ENCODE data around the gene FCHSD1. TPM values are rescaled to one million over a fixed set of nuclear protein-coding genes. Genes with fewer than 3 reads are reported as not detected.
A peak's percentile ranks its signal among the peaks of the same experiment; 100 is the strongest.

The FCHSD1 gene
- polyA plus RNA-seq, 3 donors = 3.0 to 73.3 (median 3.4) TPM

DNA sequence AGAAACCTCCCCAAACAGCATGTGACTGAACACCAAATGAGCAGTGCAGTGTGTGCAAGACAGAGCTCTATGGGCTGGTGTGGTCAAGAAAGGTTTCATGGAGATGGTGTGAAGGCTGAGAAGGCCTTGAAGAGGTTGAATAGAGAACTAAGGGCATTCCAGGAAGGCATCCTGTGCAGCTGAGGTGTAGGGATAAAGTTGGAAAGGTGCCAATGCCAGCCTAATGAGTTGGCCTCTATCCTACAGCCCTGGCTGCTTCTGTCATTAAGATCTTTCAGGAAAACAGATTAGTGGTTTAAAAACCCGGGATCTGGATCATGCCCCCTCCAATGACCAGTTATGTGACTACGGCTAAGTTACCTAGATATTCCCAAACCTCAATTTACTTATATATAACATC, 18.6 kb downstream of the FCHSD1 start:
- Histone ChIP-seq H3K4me2 (replicated peaks; ENCODE audit: extremely low read depth, low read length, poor library complexity, severe bottlenecking) (no peak overlapping the region), H3K4me1 (ENCODE audit: control insufficient read depth in 1 of 2, insufficient read depth in 2 of 2, low read length in 2 of 2) (peaks cover 30 to 39% of the 10 kb centered on the region in 2 donors), H3K9me3 (replicated peaks in 1 of 2; ENCODE audit: control insufficient read depth in 1 of 2, insufficient read depth in 1 of 2, low read length in 2 of 2) (no peaks in the 10 kb centered on the region), H4K20me1 (ENCODE audit: insufficient read depth, low read length) (peaks cover 51% of the 10 kb centered on the region), H3K79me2 (ENCODE audit: insufficient read depth, low read length) (peaks cover 70% of the 10 kb centered on the region), H3K27me3 (ENCODE audit: control insufficient read depth in 2 of 2, insufficient read depth in 2 of 2, low read length in 2 of 2) (no peaks in the 10 kb centered on the region), H3K27ac (ENCODE audit: low read depth in 1 of 2, low read length in 2 of 2) (no peak overlapping the region), H3K36me3 (replicated peaks in 1 of 2; ENCODE audit: control insufficient read depth in 1 of 2, insufficient read depth in 2 of 2, low read length in 2 of 2) (peaks cover 34 to 53% of the 10 kb centered on the region in 2 donors), H3K9ac (ENCODE audit: insufficient read depth, low read length, poor library complexity, severe bottlenecking) (no peak overlapping the region), H2AFZ (ENCODE audit: insufficient read depth, low read depth, low read length, poor library complexity, severe bottlenecking) (no peak overlapping the region), H3K4me3 (replicated peaks in 1 of 3; ENCODE audit: low read depth in 2 of 3, low read length in 3 of 3) (no peak overlapping the region)
- peaks cover 31% of the 10 kb centered on the region for H3K4me1 Mint-ChIP-seq
- intact Hi-C loops (cut with micrococcal nuclease) = no loop called here
- TF ChIP-seq, protein P1, sequence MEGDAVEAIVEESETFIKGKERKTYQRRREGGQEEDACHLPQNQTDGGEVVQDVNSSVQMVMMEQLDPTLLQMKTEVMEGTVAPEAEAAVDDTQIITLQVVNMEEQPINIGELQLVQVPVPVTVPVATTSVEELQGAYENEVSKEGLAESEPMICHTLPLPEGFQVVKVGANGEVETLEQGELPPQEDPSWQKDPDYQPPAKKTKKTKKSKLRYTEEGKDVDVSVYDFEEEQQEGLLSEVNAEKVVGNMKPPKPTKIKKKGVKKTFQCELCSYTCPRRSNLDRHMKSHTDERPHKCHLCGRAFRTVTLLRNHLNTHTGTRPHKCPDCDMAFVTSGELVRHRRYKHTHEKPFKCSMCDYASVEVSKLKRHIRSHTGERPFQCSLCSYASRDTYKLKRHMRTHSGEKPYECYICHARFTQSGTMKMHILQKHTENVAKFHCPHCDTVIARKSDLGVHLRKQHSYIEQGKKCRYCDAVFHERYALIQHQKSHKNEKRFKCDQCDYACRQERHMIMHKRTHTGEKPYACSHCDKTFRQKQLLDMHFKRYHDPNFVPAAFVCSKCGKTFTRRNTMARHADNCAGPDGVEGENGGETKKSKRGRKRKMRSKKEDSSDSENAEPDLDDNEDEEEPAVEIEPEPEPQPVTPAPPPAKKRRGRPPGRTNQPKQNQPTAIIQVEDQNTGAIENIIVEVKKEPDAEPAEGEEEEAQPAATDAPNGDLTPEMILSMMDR (IDR thresholded peaks at IDR 0.05) = no peak
- no CpG with 5 or more reads among the region's 2 CpGs for WGBS (ENCODE audit: insufficient coverage)
- peak overlapping the region in 2 of 7 donors; percentile 42 to 75 for H3K27ac Mint-ChIP-seq
- no peak for DNase-seq
- H3K27me3 Mint-ChIP-seq (ENCODE audit: low read depth in 3 of 3) = peaks cover 0 to 2% (median 0%) of the 10 kb centered on the region in 3 donors
- peaks cover 0 to 2% (median 0%) of the 10 kb centered on the region in 7 donors for H3K9me3 Mint-ChIP-seq
- no peak overlapping the region for H3K4me3 Mint-ChIP-seq
- H3K36me3 Mint-ChIP-seq = peaks cover 35 to 55% of the 10 kb centered on the region in 2 donors

DNA sequence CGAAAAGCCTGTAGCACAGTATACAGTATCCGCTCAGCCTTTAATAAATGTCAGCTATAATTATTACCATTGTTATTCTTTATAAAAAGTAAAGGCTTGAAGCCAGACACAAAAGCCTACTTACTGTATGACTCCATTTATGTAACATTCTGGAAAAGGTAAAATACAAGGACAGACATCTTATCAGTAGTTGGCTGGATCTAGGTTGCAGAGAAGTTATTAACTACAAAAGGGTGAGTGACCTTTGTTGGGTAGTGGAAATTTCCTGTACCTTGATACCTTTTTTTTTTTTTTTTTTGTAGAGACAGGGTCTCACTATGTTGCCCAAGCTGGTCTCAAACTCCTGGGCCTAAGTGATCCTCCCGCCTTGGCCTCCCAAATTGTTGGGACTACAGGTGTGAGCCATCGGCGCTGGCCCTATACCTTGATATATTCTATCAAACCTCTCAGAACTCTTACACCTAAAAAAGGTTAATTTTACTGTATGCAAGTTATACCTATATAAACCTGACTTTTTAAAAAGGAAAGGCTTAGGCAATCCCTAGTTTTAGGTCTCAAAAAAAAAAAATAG, 20.6 kb downstream of the FCHSD1 start:
- no peak for DNase-seq
- H3K4me3 ChIP-seq (replicated peaks in 1 of 3; ENCODE audit: low read depth in 2 of 3, low read length in 3 of 3) = no peak overlapping the region
- H3K4me1 Mint-ChIP-seq = peaks cover 30% of the 10 kb centered on the region
- H3K9me3 Mint-ChIP-seq = peaks cover 0 to 1% (median 0%) of the 10 kb centered on the region in 7 donors
- peaks cover 20 to 22% of the 10 kb centered on the region in 2 donors for H3K4me1 ChIP-seq (ENCODE audit: control insufficient read depth in 1 of 2, insufficient read depth in 2 of 2, low read length in 2 of 2)
- peaks cover 52 to 75% of the 10 kb centered on the region in 2 donors for H3K36me3 Mint-ChIP-seq
- H2AFZ ChIP-seq (ENCODE audit: insufficient read depth, low read depth, low read length, poor library complexity, severe bottlenecking) = no peak overlapping the region
- H3K4me2 ChIP-seq (replicated peaks; ENCODE audit: extremely low read depth, low read length, poor library complexity, severe bottlenecking) = no peak overlapping the region
- peaks cover 53 to 73% of the 10 kb centered on the region in 2 donors for H3K36me3 ChIP-seq (replicated peaks in 1 of 2; ENCODE audit: control insufficient read depth in 1 of 2, insufficient read depth in 2 of 2, low read length in 2 of 2)
- no peak overlapping the region for H3K9ac ChIP-seq (ENCODE audit: insufficient read depth, low read length, poor library complexity, severe bottlenecking)
- peaks cover 49% of the 10 kb centered on the region for H4K20me1 ChIP-seq (ENCODE audit: insufficient read depth, low read length)
- H3K27ac Mint-ChIP-seq = no peak overlapping the region
- no peak overlapping the region for H3K4me3 Mint-ChIP-seq
- peaks cover 59% of the 10 kb centered on the region for H3K79me2 ChIP-seq (ENCODE audit: insufficient read depth, low read length)
- peaks cover 0 to 1% (median 0%) of the 10 kb centered on the region in 3 donors for H3K27me3 Mint-ChIP-seq (ENCODE audit: low read depth in 3 of 3)
- no peak overlapping the region for H3K27ac ChIP-seq (ENCODE audit: low read depth in 1 of 2, low read length in 2 of 2)
- no peaks in the 10 kb centered on the region for H3K9me3 ChIP-seq (replicated peaks in 1 of 2; ENCODE audit: control insufficient read depth in 1 of 2, insufficient read depth in 1 of 2, low read length in 2 of 2)
- WGBS (ENCODE audit: insufficient coverage) = no CpG with 5 or more reads among the region's 5 CpGs
- H3K27me3 ChIP-seq (ENCODE audit: control insufficient read depth in 2 of 2, insufficient read depth in 2 of 2, low read length in 2 of 2) = no peaks in the 10 kb centered on the region
- TF ChIP-seq, protein P1 (IDR thresholded peaks at IDR 0.05) = no peak
- intact Hi-C loops (cut with micrococcal nuclease) = no loop called here
